Measurements from ENCODE around the gene TRIM69. TPM values are rescaled to one million over a fixed set of nuclear protein-coding genes. Genes with fewer than 3 reads are reported as not detected.

Gene TRIM69
- 3.8 to 7.7 TPM (median 6.0 TPM) in 5 replicates for total RNA-seq (2022; extraction: Qiagen RNA extraction; ENCODE audit: low read depth)

GRCh38 chr15:44736181-44736765, at the start of gene TRIM69:
Gene TRIM69 (plus strand): TSS chr15:44736528. CDS start chr15:44736705, 177 bp downstream.

DNA sequence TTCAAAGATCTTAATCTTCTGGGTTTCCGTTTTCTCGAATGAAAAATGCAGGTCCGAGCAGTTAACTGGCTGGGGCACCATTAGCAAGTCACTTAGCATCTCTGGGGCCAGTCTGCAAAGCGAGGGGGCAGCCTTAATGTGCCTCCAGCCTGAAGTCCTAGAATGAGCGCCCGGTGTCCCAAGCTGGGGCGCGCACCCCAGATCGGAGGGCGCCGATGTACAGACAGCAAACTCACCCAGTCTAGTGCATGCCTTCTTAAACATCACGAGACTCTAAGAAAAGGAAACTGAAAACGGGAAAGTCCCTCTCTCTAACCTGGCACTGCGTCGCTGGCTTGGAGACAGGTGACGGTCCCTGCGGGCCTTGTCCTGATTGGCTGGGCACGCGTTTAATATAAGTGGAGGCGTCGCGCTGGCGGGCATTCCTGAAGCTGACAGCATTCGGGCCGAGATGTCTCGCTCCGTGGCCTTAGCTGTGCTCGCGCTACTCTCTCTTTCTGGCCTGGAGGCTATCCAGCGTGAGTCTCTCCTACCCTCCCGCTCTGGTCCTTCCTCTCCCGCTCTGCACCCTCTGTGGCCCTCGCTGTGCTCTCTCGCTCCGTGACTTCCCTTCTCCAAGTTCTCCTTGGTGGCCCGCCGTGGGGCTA, 25.1 kb upstream of the TRIM69 start, which contains the start of the genes B2M and PATL2:
Gene B2M (plus strand): TSS at position 422 of the 647 bp plus-strand sequence. CDS start 30 bp downstream, at position 452.
Gene PATL2 (minus strand): TSS at position 228 of the 647 bp plus-strand sequence. CDS start 34,833 bp downstream, outside the sequence.

Other genes starting within 250 kb of the TRIM69 start
- gene EIF3J, start 199.4 kb upstream of the TRIM69 start, total RNA-seq (2022; extraction: Qiagen RNA extraction; ENCODE audit: low read depth) = 88.3 to 106 TPM (median 95.6 TPM) in 5 replicates
- 6.8 to 11.4 TPM (median 9.5 TPM) in 5 replicates for gene SPG11, start 72.9 kb upstream of the TRIM69 start, total RNA-seq (2022; extraction: Qiagen RNA extraction; ENCODE audit: low read depth)
- gene PATL2, start 25.2 kb upstream of the TRIM69 start, total RNA-seq (2022; extraction: Qiagen RNA extraction; ENCODE audit: low read depth) = 0.17 to 0.33 TPM (median 0.24 TPM) in 4 of 5 replicates, not detected in the other
- gene B2M, start 25.0 kb upstream of the TRIM69 start, total RNA-seq (2022; extraction: Qiagen RNA extraction; ENCODE audit: low read depth) = 391 to 474 TPM (median 442 TPM) in 5 replicates
- gene TERB2, start 220.2 kb downstream of the TRIM69 start, total RNA-seq (2022; extraction: Qiagen RNA extraction; ENCODE audit: low read depth) = not detected in 5 replicates